ENCODE results near the gene CDC6. TPM values are rescaled to one million over a fixed set of nuclear protein-coding genes. Genes with fewer than 3 reads are reported as not detected.

Gene CDC6
- total RNA-seq, 2 experiments from 2014 or later, result 103 to 110 TPM

GRCh38 chr17:40335620-40336019 is 47.9 kb downstream of the CDC6 start:
- H3K36me3 Mint-ChIP-seq (ENCODE audit: low read depth), result peaks cover 70% of the 10 kb centered on the region
- ATAC-seq, result no peak

GRCh38 chr17:40337351-40337750 is 49.7 kb downstream of the CDC6 start:
- ChIA-PET CTCF (no interaction called here), POLR2A (interaction anchor here (1.1 to 1.6 kb wide), 2 partner anchors 10 to 18 kb away, joined by 3 to 6 read pairs; no protein-coding TSS in a partner anchor)
- no peak for ATAC-seq
- no peak for DNase-seq
- H3K9me3 Mint-ChIP-seq (ENCODE audit: insufficient read depth), result no peaks in the 10 kb centered on the region
- H3K36me3 Mint-ChIP-seq (ENCODE audit: low read depth), result peaks cover 60% of the 10 kb centered on the region
- no peak overlapping the region for H3K4me3 Mint-ChIP-seq
- peaks cover 79% of the 10 kb centered on the region for H3K4me1 Mint-ChIP-seq (ENCODE audit: low read depth)
- H3K27me3 Mint-ChIP-seq (ENCODE audit: low read depth), result no peaks in the 10 kb centered on the region
- H3K27ac Mint-ChIP-seq, result peak overlapping the region; percentile 71

More at GRCh38 chr17:40335620-40336019, 47.9 kb downstream of the CDC6 start:
- no peak overlapping the region for H3K4me3 Mint-ChIP-seq
- H3K9me3 Mint-ChIP-seq (ENCODE audit: insufficient read depth), result no peaks in the 10 kb centered on the region
- no peak overlapping the region for H3K27ac Mint-ChIP-seq
- ChIA-PET CTCF (interaction anchor here (0.8 to 1.8 kb wide), 2 partner anchors 33 to 47 kb away, joined by 4 read pairs; no protein-coding TSS in a partner anchor), POLR2A (no interaction called here)
- no peak for DNase-seq
- peaks cover 86% of the 10 kb centered on the region for H3K4me1 Mint-ChIP-seq (ENCODE audit: low read depth)
- no peaks in the 10 kb centered on the region for H3K27me3 Mint-ChIP-seq (ENCODE audit: low read depth)

- ATAC-seq (no peak), DNase-seq (no peak)
- peaks cover 58% of the 10 kb centered on the region for H3K36me3 Mint-ChIP-seq (ENCODE audit: low read depth)
- H3K27ac Mint-ChIP-seq, result peak overlapping the region; percentile 71
- ChIA-PET POLR2A (no interaction called here), CTCF (interaction anchor here (1.9 kb wide), 1 partner anchor 17 kb away, joined by 4 read pairs; no protein-coding TSS in a partner anchor)
- peak overlapping the region; percentile 22 for H3K4me3 Mint-ChIP-seq
- H3K9me3 Mint-ChIP-seq (ENCODE audit: insufficient read depth), result no peaks in the 10 kb centered on the region
- peaks cover 78% of the 10 kb centered on the region for H3K4me1 Mint-ChIP-seq (ENCODE audit: low read depth)
- no peaks in the 10 kb centered on the region for H3K27me3 Mint-ChIP-seq (ENCODE audit: low read depth)
Observed at GRCh38 chr17:40338058-40338457, 50.4 kb downstream of the CDC6 start.

DNA sequence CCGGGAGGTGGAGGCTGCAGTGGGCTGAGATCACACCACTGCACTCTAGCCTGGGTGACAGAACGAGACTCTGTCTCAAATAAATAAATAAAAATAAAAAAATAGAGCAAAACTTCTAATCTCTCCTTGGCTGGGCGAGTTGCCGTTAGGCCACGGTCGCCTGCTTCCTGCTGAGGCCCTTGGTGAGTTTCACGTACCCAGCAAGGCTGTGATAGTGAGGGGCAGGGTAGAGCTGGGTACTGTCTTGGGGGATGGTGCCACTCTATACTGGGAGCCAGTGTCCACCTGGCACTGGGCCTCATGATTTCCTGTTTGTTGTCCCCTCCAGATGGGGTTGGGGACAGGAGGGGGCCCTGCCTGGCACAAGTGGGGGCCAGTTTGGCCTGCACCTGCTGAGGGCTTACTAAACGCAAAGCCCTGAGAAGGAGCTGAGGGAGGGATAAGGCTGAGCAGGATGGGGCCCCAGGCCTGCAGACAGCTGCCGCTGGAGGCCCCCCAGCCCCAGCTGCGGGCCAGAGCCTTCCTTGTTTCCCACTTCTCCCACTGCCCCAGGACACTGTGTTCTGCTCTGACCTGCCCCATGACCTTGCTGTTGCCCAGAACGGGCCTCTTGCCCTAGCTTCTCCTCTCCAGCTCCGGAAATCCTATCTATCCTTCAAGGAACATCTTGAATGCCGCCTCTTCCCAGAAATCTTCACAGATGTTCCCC is 51.4 kb downstream of the CDC6 start:
- no peak for ATAC-seq

GRCh38 chr17:40340327-40340726 is 52.6 kb downstream of the CDC6 start:
- Mint-ChIP-seq H3K4me1 (ENCODE audit: low read depth) (peaks cover 77% of the 10 kb centered on the region), H3K27me3 (ENCODE audit: low read depth) (no peaks in the 10 kb centered on the region), H3K36me3 (ENCODE audit: low read depth) (peaks cover 57% of the 10 kb centered on the region), H3K4me3 (no peak overlapping the region), H3K9me3 (ENCODE audit: insufficient read depth) (no peaks in the 10 kb centered on the region), H3K27ac (peak overlapping the region; percentile 90)
- CTCF ChIA-PET, result interaction anchor here (0.7 to 2.4 kb wide), 11 partner anchors 13 to 52 kb away, joined by 3 to 14 read pairs (median 3); no protein-coding TSS in a partner anchor
- DNase-seq (no peak), ATAC-seq (no peak)
- POLR2A ChIA-PET, result interaction anchor here (1.6 to 3.4 kb wide), 2 partner anchors 15 to 17 kb away, joined by 8 to 20 read pairs; no protein-coding TSS in a partner anchor

More for the DNA sequence above, 51.4 kb downstream of the CDC6 start:
- H3K9me3 Mint-ChIP-seq (ENCODE audit: insufficient read depth), result no peaks in the 10 kb centered on the region
- peaks cover 57% of the 10 kb centered on the region for H3K36me3 Mint-ChIP-seq (ENCODE audit: low read depth)
- peaks cover 78% of the 10 kb centered on the region for H3K4me1 Mint-ChIP-seq (ENCODE audit: low read depth)
- H3K27ac Mint-ChIP-seq, result peak overlapping the region; percentile 48
- CTCF ChIA-PET, result interaction anchor here (1.0 to 2.4 kb wide), 6 partner anchors 11 to 193 kb away, joined by 3 to 14 read pairs (median 3); no protein-coding TSS in a partner anchor
- no peaks in the 10 kb centered on the region for H3K27me3 Mint-ChIP-seq (ENCODE audit: low read depth)
- no peak overlapping the region for H3K4me3 Mint-ChIP-seq
- no peak for DNase-seq
- POLR2A ChIA-PET, result interaction anchor here (1.3 to 3.4 kb wide), 2 partner anchors 12 to 16 kb away, joined by 5 to 20 read pairs; no protein-coding TSS in a partner anchor

DNA sequence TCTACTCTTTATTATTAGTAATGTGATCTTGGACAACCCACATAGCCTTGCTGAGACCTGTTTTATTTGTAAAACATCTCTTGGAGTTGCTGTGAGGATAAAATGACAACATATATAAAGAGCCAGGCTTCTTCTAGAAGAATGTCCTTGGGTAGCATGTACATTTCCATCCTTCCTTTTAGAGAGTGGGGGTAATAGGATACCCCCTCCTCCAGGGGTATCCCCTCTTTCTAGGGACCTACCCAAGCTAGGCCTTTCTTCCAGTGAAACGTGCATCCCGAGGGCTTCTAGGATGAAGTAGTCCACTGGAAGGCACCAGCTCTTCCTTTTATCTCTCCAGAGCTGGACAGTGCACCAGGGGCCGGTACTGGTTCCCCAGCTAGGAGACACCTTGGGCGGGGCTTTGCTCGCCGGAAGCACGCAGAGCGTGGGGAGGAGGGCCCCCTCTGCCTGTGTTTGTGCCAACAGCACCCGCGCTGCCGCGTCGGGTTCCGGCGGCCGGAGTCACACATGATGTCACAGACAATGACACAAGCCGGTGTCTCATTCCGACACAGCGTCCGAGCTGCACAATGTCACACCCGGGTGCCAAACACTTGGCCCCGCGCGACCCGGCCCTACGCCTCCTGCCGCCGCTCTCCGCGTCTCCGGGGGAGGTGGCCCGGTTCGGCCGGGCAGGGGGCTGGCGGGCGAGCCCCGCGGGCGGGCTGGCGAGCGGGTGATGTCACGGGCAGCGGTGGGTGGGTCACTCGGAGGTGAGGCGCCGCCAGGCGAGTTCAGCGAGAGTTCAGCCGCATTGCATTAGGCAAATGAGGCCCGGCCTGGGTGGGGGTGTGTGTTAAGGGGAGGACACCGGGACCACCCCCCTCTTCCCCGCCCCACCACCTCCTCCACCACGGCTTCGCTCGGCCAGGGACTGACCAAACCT is 53.5 kb downstream of the CDC6 start:
- H3K4me3 Mint-ChIP-seq, result peak overlapping the region; percentile 73
- H3K36me3 Mint-ChIP-seq (ENCODE audit: low read depth), result peaks cover 59% of the 10 kb centered on the region
- H3K9me3 Mint-ChIP-seq (ENCODE audit: insufficient read depth), result no peaks in the 10 kb centered on the region
- ChIA-PET CTCF (interaction anchor here (0.7 to 2.4 kb wide), 16 partner anchors 10 to 191 kb away, joined by 3 to 14 read pairs (median 4); partner anchors contain the start of gene TOP2A), POLR2A (interaction anchor here (0.8 to 3.4 kb wide), 4 partner anchors 15 to 34 kb away, joined by 3 to 20 read pairs (median 6); no protein-coding TSS in a partner anchor)
- peaks cover 86% of the 10 kb centered on the region for H3K4me1 Mint-ChIP-seq (ENCODE audit: low read depth)
- no peaks in the 10 kb centered on the region for H3K27me3 Mint-ChIP-seq (ENCODE audit: low read depth)
- H3K27ac Mint-ChIP-seq, result peak overlapping the region; percentile 90
- peak; percentile 92 for DNase-seq
- peak; percentile 83 for ATAC-seq

DNA sequence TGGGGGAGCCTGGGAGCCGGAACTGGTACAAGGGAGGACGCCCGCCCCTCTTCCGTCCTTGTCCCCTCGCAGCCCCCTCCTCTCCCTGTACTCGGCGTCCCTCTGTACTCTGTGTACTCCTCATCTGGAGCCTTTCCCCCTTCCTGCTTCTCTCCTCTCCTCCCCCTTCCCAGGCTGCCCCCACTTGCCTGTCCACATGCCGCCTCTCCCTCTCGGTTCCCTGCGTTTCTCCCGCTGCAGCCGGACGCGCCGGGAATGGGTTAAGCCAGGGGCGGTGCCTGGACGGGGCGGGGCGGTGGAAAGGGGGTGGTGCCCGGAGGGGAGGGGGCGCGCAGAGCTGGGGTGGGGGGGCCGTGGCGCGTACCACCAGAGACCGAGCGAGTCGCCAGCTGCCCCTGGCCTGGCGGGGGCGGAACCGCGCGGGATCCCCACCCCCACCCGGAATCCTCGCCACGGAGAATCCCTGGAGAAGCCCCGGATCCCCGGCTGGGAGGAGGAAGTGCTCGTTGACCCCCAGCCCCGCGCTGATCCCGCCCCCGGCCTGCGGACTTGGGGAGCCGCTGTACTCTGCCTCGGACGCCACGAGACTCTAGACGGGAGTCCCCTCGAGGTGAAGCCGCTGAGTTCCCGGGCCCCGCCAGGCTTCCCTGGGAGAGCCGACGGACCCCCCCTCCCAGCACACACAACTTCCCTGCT is 54.3 kb downstream of the CDC6 start:
- peak overlapping the region; percentile 90 for H3K27ac Mint-ChIP-seq
- peak overlapping the region; percentile 73 for H3K4me3 Mint-ChIP-seq
- peaks cover 57% of the 10 kb centered on the region for H3K36me3 Mint-ChIP-seq (ENCODE audit: low read depth)
- DNase-seq (no peak), ATAC-seq (no peak)
- H3K27me3 Mint-ChIP-seq (ENCODE audit: low read depth), result no peaks in the 10 kb centered on the region
- H3K9me3 Mint-ChIP-seq (ENCODE audit: insufficient read depth), result no peaks in the 10 kb centered on the region
- ChIA-PET CTCF (interaction anchor here (1.1 to 2.5 kb wide), 9 partner anchors 11 to 76 kb away, joined by 3 to 15 read pairs (median 4); partner anchors contain the start of gene TOP2A), POLR2A (interaction anchor here (1.0 to 3.4 kb wide), 3 partner anchors 16 to 35 kb away, joined by 3 to 20 read pairs (median 8); no protein-coding TSS in a partner anchor)
- peaks cover 88% of the 10 kb centered on the region for H3K4me1 Mint-ChIP-seq (ENCODE audit: low read depth)

- H3K4me1 Mint-ChIP-seq (ENCODE audit: low read depth), result peaks cover 88% of the 10 kb centered on the region
- peak overlapping the region; percentile 58 for H3K4me3 Mint-ChIP-seq
- no peak for ATAC-seq
- H3K27me3 Mint-ChIP-seq (ENCODE audit: low read depth), result no peaks in the 10 kb centered on the region
- no peak for DNase-seq
- CTCF ChIA-PET, result interaction anchor here (1.8 to 2.5 kb wide), 5 partner anchors 13 to 25 kb away, joined by 5 to 15 read pairs (median 6); no protein-coding TSS in a partner anchor
- POLR2A ChIA-PET, result interaction anchor here (0.7 to 1.2 kb wide), 2 partner anchors 20 to 25 kb away, joined by 3 to 4 read pairs; no protein-coding TSS in a partner anchor
- peaks cover 51% of the 10 kb centered on the region for H3K36me3 Mint-ChIP-seq (ENCODE audit: low read depth)
- no peaks in the 10 kb centered on the region for H3K9me3 Mint-ChIP-seq (ENCODE audit: insufficient read depth)
- H3K27ac Mint-ChIP-seq, result peak overlapping the region; percentile 49
Observed at GRCh38 chr17:40342504-40343218, 55.0 kb downstream of the CDC6 start.

GRCh38 chr17:40343219-40344119 is 55.8 kb downstream of the CDC6 start:
- H3K27ac Mint-ChIP-seq, result peak overlapping the region; percentile 49

More at GRCh38 chr17:40343219-40344119, 55.8 kb downstream of the CDC6 start:
- CTCF ChIA-PET, result interaction anchor here (1.0 to 2.5 kb wide), 7 partner anchors 9 to 189 kb away, joined by 3 to 15 read pairs (median 6); no protein-coding TSS in a partner anchor
- Mint-ChIP-seq H3K36me3 (ENCODE audit: low read depth) (peaks cover 49% of the 10 kb centered on the region), H3K4me1 (ENCODE audit: low read depth) (peaks cover 87% of the 10 kb centered on the region), H3K9me3 (ENCODE audit: insufficient read depth) (no peaks in the 10 kb centered on the region), H3K27me3 (ENCODE audit: low read depth) (no peaks in the 10 kb centered on the region), H3K4me3 (peak overlapping the region; percentile 58)
- POLR2A ChIA-PET, result interaction anchor here (0.7 to 1.2 kb wide), 3 partner anchors 18 to 26 kb away, joined by 3 to 4 read pairs (median 3); no protein-coding TSS in a partner anchor
- no peak for DNase-seq
- ATAC-seq, result no peak
